Omental fat pad (tissue), 4 donors: ENCODE measurements around the gene TEX261. TPM values are rescaled to one million over a fixed set of nuclear protein-coding genes. Genes with fewer than 3 reads are reported as not detected.
"Not testable (repeated sequence)": the region's sequence is repeated elsewhere in the genome, so short reads cannot be mapped to it uniquely, and the experiment has no call there.

ENCODE experiments used
- ATAC-seq: fragments of 150-250 bp; one replicate; pipeline ENCODE4 v1.9.1; 2016; ENCODE audit warnings: mild to moderate bottlenecking, moderate library complexity; ENCODE audit not compliant: low FRiP score
- DNase-seq: peaks from one replicate; pipeline ENCODE4 v3.0.0-alpha.2; 2019; ENCODE audit warnings: low spot score
- CTCF ChIP-seq, 3 donors: fragments of 450-650 bp; IDR thresholded peaks; one replicate each; pipeline ENCODE4 v1.5.1; 2016 to 2017; ENCODE audit warnings: antibody characterized with exemption in 3 of 3, mild to moderate bottlenecking in 3 of 3, moderate library complexity in 2 of 3
- total RNA-seq, 4 donors: library from RNA; depleted of rRNA; stranded (reverse); fragments of >200 nt; gene quantifications; one replicate each; pipeline ENCODE4 v1.1.0, GENCODE V29; 2016

The TEX261 gene
- total RNA-seq, 4 donors from 2014 or later, result 33.6 to 63.0 (median 41.1) TPM

GRCh38 chr2:71003396-71003795 is 8.7 kb upstream of the TEX261 start:
- TF ChIP-seq CTCF (IDR thresholded peaks at IDR 0.05), result no peak
- no peak for DNase-seq
- ATAC-seq, result no peak

- DNase-seq (no peak), ATAC-seq (no peak)
- TF ChIP-seq CTCF (IDR thresholded peaks at IDR 0.05), result no peak
Observed at GRCh38 chr2:71001981-71002570, 7.4 kb upstream of the TEX261 start.

GRCh38 chr2:71001592-71001927 is 6.9 kb upstream of the TEX261 start:
- ATAC-seq (no peak), DNase-seq (no peak)
- no peak for TF ChIP-seq CTCF (IDR thresholded peaks at IDR 0.05)

- TF ChIP-seq CTCF (IDR thresholded peaks at IDR 0.05), result peak in 1 of 3 donors; percentile 79
- peak; percentile 87 for ATAC-seq
- peak; percentile 48 for DNase-seq
Observed at GRCh38 chr2:71000780-71001591, 6.3 kb upstream of the TEX261 start.

- not testable (repeated sequence) for ATAC-seq, DNase-seq
Observed at GRCh38 chr2:70999931-71000330, 5.3 kb upstream of the TEX261 start.

GRCh38 chr2:70999362-70999761 is 4.7 kb upstream of the TEX261 start:
- DNase-seq (no peak), ATAC-seq (no peak)

GRCh38 chr2:70998885-70999284 is 4.2 kb upstream of the TEX261 start:
- not testable (repeated sequence) for ATAC-seq

More at GRCh38 chr2:70999362-70999761, 4.7 kb upstream of the TEX261 start:
- no peak for TF ChIP-seq CTCF (IDR thresholded peaks at IDR 0.05)

GRCh38 chr2:70995426-70995729 is 705 bp upstream of the TEX261 start:
- ATAC-seq (peak; percentile 17), DNase-seq (no peak)
- TF ChIP-seq CTCF (IDR thresholded peaks at IDR 0.05), result no peak

More at GRCh38 chr2:70998885-70999284, 4.2 kb upstream of the TEX261 start:
- not testable (repeated sequence) for DNase-seq
